GM19238 (cell line): ENCODE data around the gene LAX1.
"Not testable (repeated sequence)": the region's sequence is repeated elsewhere in the genome, so short reads cannot be mapped to it uniquely, and the experiment has no call there.

Experiments
- DNase-seq: peaks from one replicate; pipeline ENCODE4 v3.0.0; 2011; ENCODE audit warnings: low spot score; ENCODE audit not compliant: insufficient read length

Gene LAX1

GRCh38 chr1:203768256-203768655 lies 3.3 kb downstream of the LAX1 start:
- DNase-seq = no peak

DNA sequence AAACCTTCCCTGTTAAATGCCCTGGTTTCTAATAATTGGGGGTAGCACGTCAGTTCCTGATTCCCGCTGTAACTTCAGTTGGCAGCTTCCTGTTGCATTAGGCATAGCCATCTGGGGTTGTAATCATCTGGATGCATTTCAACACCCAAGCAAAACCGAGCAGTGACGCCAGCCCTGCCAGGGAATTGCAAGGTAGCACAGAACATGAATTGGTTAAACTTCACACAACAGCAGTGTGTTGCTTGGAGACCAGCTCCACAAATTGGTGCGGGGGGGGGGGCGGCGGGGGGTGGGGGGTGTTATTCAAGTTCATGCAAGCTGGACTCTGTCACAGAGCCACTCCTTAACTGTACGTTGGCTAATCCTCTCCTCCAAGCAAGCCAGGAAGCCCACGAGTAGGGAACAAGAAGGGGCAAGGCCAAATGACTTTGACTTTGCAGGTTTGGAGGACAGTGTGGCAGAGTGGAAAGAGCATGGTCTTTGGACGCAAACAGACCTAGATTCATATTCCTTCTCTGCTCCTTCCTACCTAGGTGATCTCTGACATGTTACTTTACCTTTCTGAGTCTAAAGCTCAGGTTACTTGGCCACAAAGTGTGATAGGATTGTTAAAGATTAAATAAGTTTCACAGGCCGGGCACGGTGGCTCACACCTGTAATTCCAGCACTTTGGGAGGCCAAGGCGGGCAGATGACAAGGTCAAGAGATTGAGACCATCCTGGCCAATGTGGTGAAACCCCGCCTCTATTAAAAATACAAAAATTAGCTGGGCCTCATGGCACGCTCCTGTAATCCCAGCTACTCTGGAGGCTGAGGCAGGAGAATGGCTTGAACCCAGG lies 4.7 kb downstream of the LAX1 start:
- no peak for DNase-seq

- no peak for DNase-seq
Measured at GRCh38 chr1:203771901-203772301, 6.9 kb downstream of the LAX1 start.

DNA sequence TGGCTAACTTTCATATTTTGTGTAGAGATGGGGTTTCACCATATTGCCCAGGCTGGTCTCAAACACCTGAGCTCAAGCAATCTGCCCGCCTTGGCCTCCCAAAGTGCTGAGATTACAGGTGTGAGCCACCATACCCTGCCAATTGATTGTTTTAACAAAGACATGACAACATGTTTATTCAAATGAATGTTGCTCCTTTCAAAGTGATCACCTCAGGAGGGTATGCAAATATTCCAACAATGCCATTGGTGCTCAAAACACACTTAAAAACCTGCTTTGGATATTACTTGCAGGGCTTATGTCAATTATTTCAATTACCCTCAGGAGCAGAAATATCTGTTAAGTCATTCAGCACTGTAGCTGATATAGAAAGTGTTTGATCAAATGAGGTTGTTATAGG lies 7.9 kb downstream of the LAX1 start:
- no peak for DNase-seq

DNA sequence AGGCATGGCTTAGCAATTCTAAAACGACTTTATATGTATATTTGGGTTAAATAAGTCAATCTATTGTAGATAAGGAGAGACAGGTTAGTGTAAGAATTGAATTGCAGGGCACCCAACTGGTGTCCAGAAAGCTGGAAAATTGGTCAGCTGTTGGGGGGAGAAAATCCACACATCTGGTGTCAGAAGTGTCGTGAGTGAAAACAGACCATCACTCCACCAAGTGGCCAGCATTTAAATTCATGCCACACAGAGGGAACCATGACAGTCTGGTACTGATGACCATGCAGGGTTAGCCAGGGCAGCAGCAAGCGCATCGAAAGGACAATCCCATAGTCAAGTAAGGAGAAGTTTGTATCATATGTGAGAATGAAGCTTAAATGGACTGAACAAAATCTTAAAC lies 11.7 kb downstream of the LAX1 start:
- DNase-seq = no peak

DNA sequence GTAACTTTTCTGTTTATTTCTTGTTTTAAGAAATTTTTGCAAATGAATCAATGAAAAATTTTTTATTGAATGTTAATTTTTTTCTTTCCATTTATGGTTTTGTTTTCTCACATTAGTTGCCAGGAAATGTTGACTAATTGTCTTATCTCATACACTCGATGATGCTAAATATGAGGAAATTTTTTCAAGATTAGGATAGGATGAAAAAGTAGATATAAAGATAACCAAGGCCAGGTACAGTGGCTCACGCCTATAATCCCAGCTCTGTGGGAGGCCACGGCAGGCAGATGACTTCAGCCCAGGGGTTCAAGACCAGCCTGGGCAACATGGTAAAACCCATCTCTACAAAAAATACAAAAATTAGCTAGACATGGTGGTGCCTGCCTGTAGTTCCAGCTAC lies 12.6 kb downstream of the LAX1 start:
- no peak for DNase-seq

- DNase-seq = no peak
Measured at GRCh38 chr1:203778146-203778545, 13.2 kb downstream of the LAX1 start.

DNA sequence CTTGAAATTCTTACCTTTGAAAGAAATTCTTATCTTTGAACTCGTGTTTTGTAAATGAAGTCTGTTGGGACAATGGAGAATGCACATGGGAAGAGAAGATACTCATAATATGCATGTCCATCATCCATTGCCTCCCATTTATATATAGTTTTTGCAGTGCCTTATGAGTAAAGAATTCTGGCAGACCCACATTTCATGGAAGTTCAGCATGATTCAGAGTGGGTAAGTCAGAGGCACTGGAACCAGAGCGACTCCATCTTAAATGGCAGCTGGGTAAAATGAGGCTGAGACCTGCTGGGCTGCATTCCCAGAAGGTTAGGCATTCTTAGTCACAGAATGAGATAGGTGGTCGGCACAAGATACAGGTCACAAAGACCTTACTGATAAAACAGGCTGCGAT lies 13.8 kb downstream of the LAX1 start:
- DNase-seq = no peak

GRCh38 chr1:203781962-203782361 lies 17.0 kb downstream of the LAX1 start:
- no peak for DNase-seq

DNA sequence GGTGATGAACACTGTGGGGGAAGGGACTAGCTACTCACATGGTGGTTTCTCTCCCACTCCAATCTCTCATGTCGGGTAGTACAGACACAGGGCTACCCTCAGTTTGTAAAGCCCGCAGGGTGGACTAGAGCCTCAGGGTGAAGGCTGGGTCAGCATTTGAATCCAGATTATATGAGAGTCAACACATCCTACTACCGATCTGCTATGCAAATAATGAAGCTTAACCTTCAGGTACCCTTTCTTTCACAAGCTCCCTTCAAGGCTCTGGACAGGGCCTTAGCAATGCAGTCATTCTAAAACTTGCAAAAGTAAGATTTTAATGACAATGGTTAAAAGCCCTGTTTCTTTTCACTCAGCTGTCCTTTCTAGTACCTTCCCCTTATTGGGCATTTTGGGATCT lies 25.0 kb downstream of the LAX1 start:
- no peak for DNase-seq

GRCh38 chr1:203791498-203791897 lies 26.5 kb downstream of the LAX1 start:
- no peak for DNase-seq

DNA sequence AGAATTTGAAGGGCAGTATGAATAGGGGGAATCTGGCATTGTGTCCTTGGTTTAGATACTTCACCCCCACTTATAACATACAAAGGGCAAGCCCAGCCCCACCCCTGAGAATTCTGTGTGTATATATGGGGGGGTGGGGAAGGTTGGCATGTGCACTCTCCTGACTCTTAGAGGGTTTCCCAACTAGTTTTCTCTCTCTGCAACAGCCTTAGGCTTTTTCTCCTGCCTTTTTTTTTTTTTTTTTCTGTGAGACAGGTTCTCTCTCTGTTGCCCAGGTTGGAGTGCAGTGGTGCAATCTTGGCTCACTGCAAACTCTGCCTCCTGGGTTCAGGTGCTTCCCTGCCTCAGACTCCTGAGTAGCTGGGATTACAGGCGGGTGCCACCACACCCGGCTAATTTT lies 27.5 kb downstream of the LAX1 start:
- DNase-seq = no peak

- DNase-seq = not testable (repeated sequence)
Measured at GRCh38 chr1:203793561-203793960, 28.6 kb downstream of the LAX1 start.

- no peak for DNase-seq
Measured at GRCh38 chr1:203794764-203795440, 29.9 kb downstream of the LAX1 start.

GRCh38 chr1:203795441-203796235 lies 30.7 kb downstream of the LAX1 start, which contains the start of the genes ZBED6 and ZC3H11A:
Gene ZBED6 (plus strand): TSS chr1:203795623. CDS start chr1:203797523, 1,900 bp downstream.
Gene ZC3H11A (plus strand): TSS chr1:203795623. CDS start chr1:203817071, 21,448 bp downstream.
- peak; percentile 92 for DNase-seq

DNA sequence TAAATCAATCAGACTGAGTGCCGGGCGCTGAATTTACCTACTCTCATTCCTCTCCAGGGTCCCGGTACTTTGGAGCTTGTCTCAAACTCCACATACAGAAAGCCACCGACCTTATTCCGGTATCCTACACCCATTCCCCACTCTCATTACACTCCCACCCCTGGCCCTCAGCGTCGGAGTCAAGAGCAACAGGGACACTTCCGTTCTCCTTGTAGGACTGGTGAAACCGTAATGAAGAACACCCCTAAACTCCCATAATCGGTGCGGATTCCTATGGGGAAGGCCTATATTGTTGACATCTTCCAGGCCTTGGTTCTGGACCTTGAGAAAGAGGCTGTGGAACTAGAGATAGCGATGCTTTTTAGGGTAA lies 31.2 kb downstream of the LAX1 start:
- no peak for DNase-seq

DNA sequence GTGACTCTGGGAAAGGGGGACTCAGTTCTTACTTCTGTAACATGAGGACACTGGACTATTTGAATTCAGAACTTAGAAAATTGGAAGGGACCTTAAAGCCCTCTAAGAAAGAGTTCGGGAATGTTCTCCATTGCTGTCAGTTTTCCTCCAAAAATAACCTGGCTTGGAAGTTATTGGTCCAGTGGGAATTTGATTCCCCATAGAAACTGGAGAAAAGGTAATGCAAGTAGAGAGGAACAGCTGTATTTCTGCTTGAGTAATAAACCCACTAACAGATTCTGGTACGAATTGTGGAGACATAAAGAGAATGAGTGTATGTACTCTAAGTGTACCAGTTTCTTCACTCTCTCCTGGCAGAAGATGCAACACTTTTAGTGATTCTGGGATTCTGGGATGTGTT lies 32.2 kb downstream of the LAX1 start:
- no peak for DNase-seq

DNA sequence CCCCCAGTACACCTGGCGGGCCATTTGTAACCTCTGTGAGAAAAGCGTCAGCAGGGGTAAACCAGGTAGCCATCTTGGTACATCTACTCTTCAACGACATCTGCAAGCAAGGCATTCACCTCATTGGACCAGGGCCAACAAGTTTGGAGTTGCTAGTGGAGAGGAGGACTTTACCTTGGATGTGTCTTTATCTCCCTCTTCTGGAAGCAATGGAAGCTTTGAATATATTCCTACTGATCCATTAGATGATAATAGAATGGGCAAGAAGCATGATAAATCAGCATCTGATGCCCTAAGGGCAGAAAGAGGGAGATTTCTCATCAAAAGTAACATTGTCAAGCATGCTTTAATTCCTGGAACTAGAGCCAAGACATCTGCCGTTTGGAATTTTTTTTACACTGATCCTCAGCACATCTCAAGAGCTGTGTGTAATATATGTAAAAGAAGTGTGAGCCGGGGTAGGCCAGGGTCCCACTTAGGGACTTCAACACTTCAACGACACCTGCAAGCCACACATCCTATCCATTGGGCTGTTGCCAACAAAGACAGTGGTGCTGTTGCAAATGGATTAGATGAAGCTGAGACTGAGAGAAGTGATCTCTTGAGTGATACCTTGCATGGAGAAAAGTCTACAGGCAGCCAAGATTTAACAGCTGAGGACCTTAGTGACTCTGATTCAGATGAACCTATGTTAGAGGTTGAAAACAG lies 33.1 kb downstream of the LAX1 start:
- DNase-seq = no peak

DNA sequence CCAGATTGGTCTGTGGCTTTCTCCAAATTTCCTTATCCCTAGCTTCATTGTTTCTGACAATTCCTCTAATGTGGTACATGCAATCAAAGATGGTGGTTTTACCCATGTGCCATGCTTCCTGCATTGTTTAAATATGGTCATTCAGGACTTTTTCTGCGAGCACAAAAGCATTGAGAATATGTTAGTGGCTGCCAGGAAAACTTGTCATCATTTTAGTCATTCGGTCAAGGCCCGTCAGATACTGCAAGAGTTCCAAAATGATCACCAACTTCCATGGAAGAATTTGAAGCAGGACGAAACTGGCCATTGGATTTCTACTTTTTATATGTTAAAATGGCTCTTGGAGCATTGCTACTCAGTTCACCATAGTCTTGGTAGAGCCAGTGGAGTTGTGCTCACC lies 34.2 kb downstream of the LAX1 start:
- DNase-seq = no peak

GRCh38 chr1:203799971-203800370 lies 35.0 kb downstream of the LAX1 start:
- DNase-seq = no peak

- no peak for DNase-seq
Measured at GRCh38 chr1:203805689-203806088, 40.7 kb downstream of the LAX1 start.
